Measurements from ENCODE around the gene CHRNA3.

Gene CHRNA3

DNA sequence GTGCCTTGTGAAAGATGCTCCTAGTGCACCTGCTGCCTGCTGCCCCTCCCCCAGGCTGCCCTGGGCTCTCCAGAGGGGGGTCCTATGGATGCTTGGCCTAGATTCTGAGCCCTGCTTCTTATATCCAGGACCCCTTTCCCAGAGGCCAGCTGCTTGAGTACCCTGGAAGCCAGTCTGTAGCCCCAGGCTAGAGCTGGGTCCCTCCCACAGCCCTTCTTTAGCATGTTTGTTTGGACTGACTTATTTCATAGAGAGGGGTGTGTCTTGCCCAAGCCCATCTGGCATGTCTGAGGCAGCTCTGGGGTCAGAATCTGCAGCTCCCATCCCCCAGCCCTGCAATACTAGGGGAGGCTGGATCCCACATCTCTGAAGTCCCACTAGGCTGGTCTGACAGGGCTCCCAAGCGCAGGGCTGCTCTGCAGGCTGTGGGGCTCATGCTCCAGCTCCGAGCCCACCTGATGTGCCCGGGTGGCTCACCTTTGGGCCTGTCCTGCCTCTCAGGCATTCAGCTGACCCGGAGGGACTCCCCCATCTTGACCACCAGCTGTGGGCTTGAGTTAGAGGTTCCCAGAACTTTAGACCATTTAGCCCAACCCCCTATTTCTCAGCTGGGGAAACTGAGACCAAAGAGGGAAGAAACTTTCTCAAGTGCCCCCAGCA lies 17.1 kb upstream of the CHRNA3 start:
- Histone ChIP-seq H3K4me3 (ENCODE audit: low read depth in 1 of 5, low read length in 5 of 5) (no peak overlapping the region), H3K36me3 (ENCODE audit: control insufficient read depth in 5 of 5, insufficient read depth in 5 of 5, low read length in 5 of 5) (no peaks in the 10 kb centered on the region), H3K9ac (ENCODE audit: low read length in 5 of 5) (no peak overlapping the region), H3K4me1 (ENCODE audit: control insufficient read depth in 5 of 5, insufficient read depth in 5 of 5, low read length in 5 of 5) (peaks cover 0 to 12% (median 11%) of the 10 kb centered on the region in 5 donors), H3K27ac (ENCODE audit: low read depth, low read length) (no peak overlapping the region), H3K9me3 (ENCODE audit: control insufficient read depth in 5 of 5, low read length in 5 of 5) (peaks cover 7 to 16% (median 10%) of the 10 kb centered on the region in 5 donors), H3K27me3 (ENCODE audit: control insufficient read depth in 5 of 5, insufficient read depth in 4 of 5, low read length in 5 of 5) (peaks cover 10 to 25% (median 22%) of the 10 kb centered on the region in 5 donors)

DNA sequence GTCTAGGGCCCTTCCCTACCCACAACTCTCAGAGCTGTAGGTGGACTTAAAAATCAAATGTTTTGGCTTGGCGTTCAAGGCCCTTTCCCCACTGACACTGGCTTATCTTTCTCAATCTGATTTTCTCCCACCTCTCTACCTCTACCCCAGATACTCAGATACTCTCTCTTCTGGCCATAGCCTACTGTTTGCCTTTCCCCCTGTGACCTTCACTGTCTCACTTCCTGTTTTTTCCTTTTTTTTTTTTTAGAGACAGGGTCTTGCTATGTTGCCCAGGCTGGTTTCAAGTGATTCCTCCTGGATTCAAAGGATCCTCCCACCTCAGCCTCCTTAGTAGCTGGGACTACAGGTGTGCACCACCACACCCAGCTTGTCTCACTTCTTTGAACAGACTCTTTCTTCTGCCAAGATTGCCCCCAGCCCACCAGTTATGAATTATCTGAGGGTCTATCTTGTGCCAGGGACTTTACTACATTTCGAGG lies 15.6 kb upstream of the CHRNA3 start:
- Histone ChIP-seq H3K27me3 (ENCODE audit: control insufficient read depth in 5 of 5, insufficient read depth in 4 of 5, low read length in 5 of 5) (peaks cover 10 to 20% (median 18%) of the 10 kb centered on the region in 5 donors), H3K9ac (ENCODE audit: low read length in 5 of 5) (no peak overlapping the region), H3K9me3 (ENCODE audit: control insufficient read depth in 5 of 5, low read length in 5 of 5) (peaks cover 10 to 18% (median 13%) of the 10 kb centered on the region in 5 donors), H3K27ac (ENCODE audit: low read depth, low read length) (no peak overlapping the region), H3K36me3 (ENCODE audit: control insufficient read depth in 5 of 5, insufficient read depth in 5 of 5, low read length in 5 of 5) (no peaks in the 10 kb centered on the region), H3K4me1 (ENCODE audit: control insufficient read depth in 5 of 5, insufficient read depth in 5 of 5, low read length in 5 of 5) (peaks cover 0 to 12% (median 11%) of the 10 kb centered on the region in 5 donors), H3K4me3 (ENCODE audit: low read depth in 1 of 5, low read length in 5 of 5) (no peak overlapping the region)

DNA sequence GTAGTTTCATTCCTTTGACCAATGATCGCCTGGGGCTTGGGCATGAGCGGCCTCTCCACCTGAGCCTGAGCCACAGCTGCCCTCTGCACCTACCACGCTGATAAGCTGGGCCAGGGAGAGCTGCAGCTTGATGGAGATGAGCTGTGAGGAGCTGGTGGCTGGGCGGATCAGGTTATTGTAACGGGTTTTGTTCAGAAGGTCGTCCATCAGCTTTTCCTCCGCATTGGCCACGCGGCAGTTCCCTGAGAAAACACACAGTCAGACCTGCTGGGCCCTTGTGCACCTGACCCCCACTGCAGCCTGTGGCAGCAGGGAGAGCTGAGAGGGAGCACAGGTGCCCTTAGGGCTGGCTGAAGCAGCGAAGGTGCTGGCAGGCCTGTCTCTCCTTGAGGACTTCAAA lies 14.6 kb upstream of the CHRNA3 start:
- Histone ChIP-seq H3K4me3 (ENCODE audit: low read depth in 1 of 5, low read length in 5 of 5) (no peak overlapping the region), H3K27ac (ENCODE audit: low read depth, low read length) (no peak overlapping the region), H3K36me3 (ENCODE audit: control insufficient read depth in 5 of 5, insufficient read depth in 5 of 5, low read length in 5 of 5) (no peaks in the 10 kb centered on the region), H3K27me3 (ENCODE audit: control insufficient read depth in 5 of 5, insufficient read depth in 4 of 5, low read length in 5 of 5) (peaks cover 5 to 12% (median 11%) of the 10 kb centered on the region in 5 donors), H3K9ac (ENCODE audit: low read length in 5 of 5) (no peak overlapping the region), H3K9me3 (ENCODE audit: control insufficient read depth in 5 of 5, low read length in 5 of 5) (peaks cover 10 to 18% (median 13%) of the 10 kb centered on the region in 5 donors), H3K4me1 (ENCODE audit: control insufficient read depth in 5 of 5, insufficient read depth in 5 of 5, low read length in 5 of 5) (peaks cover 0 to under 1% (median under 1%) of the 10 kb centered on the region in 5 donors)

DNA sequence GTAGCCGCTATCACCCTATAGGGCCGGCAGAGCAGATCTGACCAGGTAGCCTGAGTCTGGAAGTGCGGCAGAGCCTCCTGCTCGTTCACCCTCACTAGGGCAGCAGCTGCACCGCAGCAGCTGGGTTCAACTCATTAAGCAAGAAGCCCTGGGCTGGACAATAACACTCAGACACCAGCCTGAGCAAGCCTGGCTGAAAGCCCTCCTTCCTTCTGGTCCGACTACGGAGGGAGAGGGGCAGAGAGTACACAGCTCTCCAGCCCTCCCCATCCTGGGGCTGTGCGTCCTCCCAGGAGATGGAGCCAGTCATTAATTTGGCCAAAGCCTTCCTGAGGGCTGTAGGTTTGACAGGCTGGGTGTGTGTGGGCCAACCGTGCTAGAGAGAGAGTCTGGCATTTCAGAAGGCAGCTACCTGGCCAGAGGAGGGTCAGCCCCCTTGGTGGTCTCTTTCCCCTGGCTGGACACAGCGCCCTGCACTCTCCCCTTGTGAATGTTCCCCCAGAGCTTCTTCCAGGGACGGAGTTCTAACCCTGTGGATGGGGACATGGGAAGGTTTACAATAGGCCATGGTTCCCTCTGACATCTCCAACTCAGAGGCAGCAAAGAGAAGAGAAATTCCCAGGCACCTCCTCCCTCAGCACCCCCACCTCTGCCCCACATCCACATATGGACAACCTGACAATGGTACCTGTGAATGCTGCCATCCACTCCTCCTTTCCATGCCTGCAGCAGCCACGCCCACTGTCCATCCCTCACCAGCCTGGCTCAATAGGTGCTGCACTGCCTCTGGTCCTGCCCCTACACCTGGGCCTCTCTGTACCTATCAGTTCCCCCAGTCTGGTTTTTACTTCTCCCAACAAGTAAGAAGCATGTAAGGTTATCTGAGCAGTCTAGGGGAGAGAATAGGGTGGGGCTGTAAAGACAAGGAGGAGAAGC lies 13.7 kb upstream of the CHRNA3 start:
- no peak overlapping the region for H3K9ac ChIP-seq (ENCODE audit: low read length in 5 of 5)
- peaks cover 4 to 5% (median 5%) of the 10 kb centered on the region in 5 donors for H3K27me3 ChIP-seq (ENCODE audit: control insufficient read depth in 5 of 5, insufficient read depth in 4 of 5, low read length in 5 of 5)
- no peaks in the 10 kb centered on the region for H3K36me3 ChIP-seq (ENCODE audit: control insufficient read depth in 5 of 5, insufficient read depth in 5 of 5, low read length in 5 of 5)
- no peak overlapping the region for H3K27ac ChIP-seq (ENCODE audit: low read depth, low read length)
- no peaks in the 10 kb centered on the region for H3K4me1 ChIP-seq (ENCODE audit: control insufficient read depth in 5 of 5, insufficient read depth in 5 of 5, low read length in 5 of 5)
- peaks cover 10 to 18% (median 13%) of the 10 kb centered on the region in 5 donors for H3K9me3 ChIP-seq (ENCODE audit: control insufficient read depth in 5 of 5, low read length in 5 of 5)
- H3K4me3 ChIP-seq (ENCODE audit: low read depth in 1 of 5, low read length in 5 of 5): no peak overlapping the region

DNA sequence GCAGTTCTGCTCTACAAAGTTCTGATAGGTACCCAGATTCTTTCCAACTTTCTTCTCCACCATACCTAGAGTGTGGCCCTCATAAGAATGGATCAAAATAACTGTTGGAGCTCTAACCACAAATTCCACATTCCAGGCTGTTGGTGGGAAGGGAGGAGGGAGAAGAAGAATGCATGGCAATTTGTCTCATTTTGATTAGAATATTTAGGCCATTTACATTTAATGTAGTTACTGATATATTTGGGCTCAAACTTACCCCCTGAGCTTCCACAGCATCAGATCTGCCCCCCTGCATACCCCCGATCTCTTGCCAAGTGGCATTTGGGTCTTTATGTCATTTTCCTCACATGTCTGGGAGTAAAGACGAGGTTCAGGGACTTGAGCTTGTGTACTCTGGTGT lies 12.6 kb upstream of the CHRNA3 start:
- Histone ChIP-seq H3K4me3 (ENCODE audit: low read depth in 1 of 5, low read length in 5 of 5) (no peak overlapping the region), H3K9me3 (ENCODE audit: control insufficient read depth in 5 of 5, low read length in 5 of 5) (peaks cover 10 to 18% (median 13%) of the 10 kb centered on the region in 5 donors), H3K27ac (ENCODE audit: low read depth, low read length) (no peak overlapping the region), H3K9ac (ENCODE audit: low read length in 5 of 5) (no peak overlapping the region), H3K27me3 (ENCODE audit: control insufficient read depth in 5 of 5, insufficient read depth in 4 of 5, low read length in 5 of 5) (peaks cover 7 to 16% (median 11%) of the 10 kb centered on the region in 5 donors), H3K4me1 (ENCODE audit: control insufficient read depth in 5 of 5, insufficient read depth in 5 of 5, low read length in 5 of 5) (no peaks in the 10 kb centered on the region), H3K36me3 (ENCODE audit: control insufficient read depth in 5 of 5, insufficient read depth in 5 of 5, low read length in 5 of 5) (no peaks in the 10 kb centered on the region)

DNA sequence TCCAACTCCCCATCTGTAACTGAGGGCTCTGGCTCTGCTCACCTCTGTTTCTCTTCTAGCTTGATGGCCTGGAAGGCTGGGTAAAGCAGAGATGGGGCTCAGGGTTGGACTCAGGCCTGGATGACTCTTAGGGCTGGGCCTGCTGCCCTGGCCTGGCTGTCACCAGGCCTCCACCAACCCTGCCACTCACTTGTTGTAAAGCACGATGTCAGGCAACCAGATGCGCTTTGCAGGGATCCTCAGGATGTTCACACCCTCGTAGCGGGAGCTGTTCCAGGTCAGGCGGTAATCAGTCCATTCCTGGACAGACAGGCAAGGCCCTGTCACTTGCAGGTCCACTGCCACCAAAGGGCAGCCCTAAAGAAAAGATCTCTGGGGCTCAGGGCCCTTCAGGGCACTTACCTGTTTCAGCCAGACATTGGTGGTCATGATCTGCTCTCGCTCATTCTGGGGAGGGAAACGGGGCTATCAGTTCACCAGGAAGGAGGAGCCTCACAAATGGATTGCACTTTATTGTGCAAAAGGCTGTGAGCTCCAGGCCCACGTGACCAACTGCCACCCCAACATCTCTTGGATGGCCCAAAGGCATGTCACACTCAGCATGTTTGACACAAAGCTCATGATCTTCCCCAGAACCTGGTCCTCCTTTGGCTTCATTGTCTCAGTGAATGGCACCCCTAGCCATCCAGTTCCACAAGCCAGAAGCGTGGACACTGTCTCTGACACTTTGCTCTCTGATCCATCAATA lies 10.3 kb upstream of the CHRNA3 start:
- no peak overlapping the region for H3K27ac ChIP-seq (ENCODE audit: low read depth, low read length)
- peaks cover 10 to 18% (median 13%) of the 10 kb centered on the region in 5 donors for H3K9me3 ChIP-seq (ENCODE audit: control insufficient read depth in 5 of 5, low read length in 5 of 5)
- H3K4me3 ChIP-seq (ENCODE audit: low read depth in 1 of 5, low read length in 5 of 5): no peak overlapping the region
- peaks cover 7 to 26% (median 21%) of the 10 kb centered on the region in 5 donors for H3K27me3 ChIP-seq (ENCODE audit: control insufficient read depth in 5 of 5, insufficient read depth in 4 of 5, low read length in 5 of 5)
- H3K9ac ChIP-seq (ENCODE audit: low read length in 5 of 5): no peak overlapping the region
- no peaks in the 10 kb centered on the region for H3K36me3 ChIP-seq (ENCODE audit: control insufficient read depth in 5 of 5, insufficient read depth in 5 of 5, low read length in 5 of 5)
- H3K4me1 ChIP-seq (ENCODE audit: control insufficient read depth in 5 of 5, insufficient read depth in 5 of 5, low read length in 5 of 5): no peaks in the 10 kb centered on the region

DNA sequence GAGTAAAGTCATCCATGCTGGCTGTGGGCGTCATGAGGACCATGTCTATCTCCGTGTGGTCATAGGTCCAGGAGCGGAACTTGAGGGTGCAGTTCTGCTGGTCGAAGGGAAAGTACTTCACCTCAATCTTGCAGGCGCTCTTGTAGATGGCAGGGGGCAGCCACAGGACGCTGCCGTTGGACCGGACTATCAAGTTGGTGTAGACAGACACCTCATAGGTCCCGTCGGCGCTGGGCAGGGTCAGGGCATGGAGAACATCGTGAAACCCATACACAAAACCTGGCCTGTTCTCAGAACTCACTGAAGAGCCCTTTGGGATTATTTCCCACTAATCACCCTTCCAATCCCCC lies 8.9 kb upstream of the CHRNA3 start:
- Histone ChIP-seq H3K4me1 (ENCODE audit: control insufficient read depth in 5 of 5, insufficient read depth in 5 of 5, low read length in 5 of 5) (no peaks in the 10 kb centered on the region), H3K9me3 (ENCODE audit: control insufficient read depth in 5 of 5, low read length in 5 of 5) (peaks cover 10 to 18% (median 13%) of the 10 kb centered on the region in 5 donors), H3K36me3 (ENCODE audit: control insufficient read depth in 5 of 5, insufficient read depth in 5 of 5, low read length in 5 of 5) (no peaks in the 10 kb centered on the region), H3K9ac (ENCODE audit: low read length in 5 of 5) (no peak overlapping the region), H3K27me3 (ENCODE audit: control insufficient read depth in 5 of 5, insufficient read depth in 4 of 5, low read length in 5 of 5) (peaks cover 7 to 32% (median 21%) of the 10 kb centered on the region in 5 donors), H3K27ac (ENCODE audit: low read depth, low read length) (no peak overlapping the region), H3K4me3 (ENCODE audit: low read depth in 1 of 5, low read length in 5 of 5) (no peak overlapping the region)

DNA sequence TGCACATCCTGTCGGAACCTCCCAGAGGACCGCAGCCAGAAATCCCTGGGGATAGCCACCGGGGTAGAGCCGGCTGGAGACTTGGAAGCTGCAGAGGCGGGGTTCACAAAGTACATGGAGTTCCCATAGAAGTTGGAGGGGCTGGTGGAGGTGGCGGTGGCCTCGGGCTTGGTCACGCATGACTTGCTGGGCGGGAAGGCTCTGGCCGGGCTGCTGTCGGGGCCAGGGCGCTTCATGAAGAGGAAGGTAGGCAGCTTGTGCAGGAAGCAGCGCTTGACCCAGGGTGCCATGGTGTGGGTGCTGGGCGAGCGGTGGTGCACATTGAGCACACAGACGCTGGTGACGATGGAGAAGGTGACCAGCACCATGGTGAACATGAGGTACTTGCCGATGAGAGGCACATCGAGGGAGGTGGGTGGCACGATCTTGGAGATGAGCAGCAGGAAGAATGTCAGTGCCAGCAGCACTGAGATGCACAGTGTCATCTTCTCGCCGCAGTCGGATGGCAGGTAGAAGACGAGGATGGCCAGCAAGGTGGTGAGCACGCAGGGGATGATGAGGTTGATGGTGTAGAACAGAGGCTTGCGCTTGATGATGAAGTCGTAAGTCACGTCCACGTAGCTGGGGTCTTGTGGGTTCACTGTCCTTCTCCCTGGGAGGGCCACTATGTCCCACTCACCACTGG lies 8.4 kb upstream of the CHRNA3 start:
- peaks cover 7 to 33% (median 21%) of the 10 kb centered on the region in 5 donors for H3K27me3 ChIP-seq (ENCODE audit: control insufficient read depth in 5 of 5, insufficient read depth in 4 of 5, low read length in 5 of 5)
- peaks cover 10 to 15% (median 13%) of the 10 kb centered on the region in 5 donors for H3K9me3 ChIP-seq (ENCODE audit: control insufficient read depth in 5 of 5, low read length in 5 of 5)
- no peak overlapping the region for H3K27ac ChIP-seq (ENCODE audit: low read depth, low read length)
- no peak overlapping the region for H3K4me3 ChIP-seq (ENCODE audit: low read depth in 1 of 5, low read length in 5 of 5)
- no peak overlapping the region for H3K9ac ChIP-seq (ENCODE audit: low read length in 5 of 5)
- H3K36me3 ChIP-seq (ENCODE audit: control insufficient read depth in 5 of 5, insufficient read depth in 5 of 5, low read length in 5 of 5): no peaks in the 10 kb centered on the region
- no peaks in the 10 kb centered on the region for H3K4me1 ChIP-seq (ENCODE audit: control insufficient read depth in 5 of 5, insufficient read depth in 5 of 5, low read length in 5 of 5)

DNA sequence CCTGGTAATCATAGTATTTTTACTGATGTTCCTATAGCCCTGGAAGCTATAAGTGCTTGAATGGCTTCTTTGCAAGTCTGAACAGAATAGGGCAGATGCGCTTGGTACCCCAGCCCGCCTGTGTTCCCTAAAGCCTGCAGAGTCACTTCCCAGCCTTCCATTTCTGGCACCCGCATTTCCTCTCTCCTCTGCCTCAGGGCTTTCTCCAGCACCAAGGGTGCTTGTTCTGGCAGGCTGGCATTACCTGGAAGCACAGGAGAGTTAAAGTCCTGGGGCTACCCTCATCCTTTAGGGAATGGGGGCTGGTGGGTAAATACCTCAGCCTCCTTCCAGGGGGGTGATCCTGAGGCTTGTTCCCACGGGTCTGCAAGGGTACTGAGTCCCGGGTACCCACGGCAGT lies 7.4 kb upstream of the CHRNA3 start:
- no peaks in the 10 kb centered on the region for H3K36me3 ChIP-seq (ENCODE audit: control insufficient read depth in 5 of 5, insufficient read depth in 5 of 5, low read length in 5 of 5)
- no peak overlapping the region for H3K27ac ChIP-seq (ENCODE audit: low read depth, low read length)
- H3K4me1 ChIP-seq (ENCODE audit: control insufficient read depth in 5 of 5, insufficient read depth in 5 of 5, low read length in 5 of 5): no peaks in the 10 kb centered on the region
- H3K4me3 ChIP-seq (ENCODE audit: low read depth in 1 of 5, low read length in 5 of 5): no peak overlapping the region
- H3K27me3 ChIP-seq (ENCODE audit: control insufficient read depth in 5 of 5, insufficient read depth in 4 of 5, low read length in 5 of 5): peaks cover 7 to 38% (median 23%) of the 10 kb centered on the region in 5 donors
- no peak overlapping the region for H3K9ac ChIP-seq (ENCODE audit: low read length in 5 of 5)
- peaks cover 5 to 8% (median 6%) of the 10 kb centered on the region in 5 donors for H3K9me3 ChIP-seq (ENCODE audit: control insufficient read depth in 5 of 5, low read length in 5 of 5)

Data from subcutaneous abdominal adipose tissue (tissue), 5 donors.